COLO668 (cell line): ENCODE data around the gene C1orf116.
"Not testable (repeated sequence)": the region's sequence is repeated elsewhere in the genome, so short reads cannot be mapped to it uniquely, and the experiment has no call there.

Experiments used
- DNase-seq: peaks from one replicate; lab custom pipeline; 2025; ENCODE audit not compliant: unreplicated experiment; lab: John Stamatoyannopoulos, UW

C1orf116 gene

GRCh38 chr1:207059881-207060280, 27.3 kb upstream of the C1orf116 start:
- DNase-seq = no peak

GRCh38 chr1:207058878-207059867, 26.6 kb upstream of the C1orf116 start:
- DNase-seq = peak; percentile 58

GRCh38 chr1:207058252-207058651, 25.7 kb upstream of the C1orf116 start:
- DNase-seq = peak; percentile 17

GRCh38 chr1:207056673-207057072, 24.1 kb upstream of the C1orf116 start:
- no peak for DNase-seq

GRCh38 chr1:207055386-207056001, 22.9 kb upstream of the C1orf116 start:
- DNase-seq = no peak

- no peak for DNase-seq
Measured at GRCh38 chr1:207054491-207054890, 21.9 kb upstream of the C1orf116 start.

GRCh38 chr1:207052911-207053769, 20.6 kb upstream of the C1orf116 start, which contains the start of gene PFKFB2:
Gene PFKFB2, plus strand, starts transcription at chr1:207053275. Its CDS starts 1,443 bp downstream, at chr1:207054718.
- DNase-seq = peak; percentile 100

- DNase-seq = peak; percentile 69
Measured at GRCh38 chr1:207051191-207051943, 18.8 kb upstream of the C1orf116 start, which contains the start of gene YOD1. Gene YOD1, minus strand, starts transcription at chr1:207051208. Its CDS starts 178 bp downstream, at chr1:207051030.

GRCh38 chr1:207050480-207051190, 18.1 kb upstream of the C1orf116 start:
- DNase-seq = peak; percentile 97

GRCh38 chr1:207049974-207050391, 17.4 kb upstream of the C1orf116 start:
- peak; percentile 48 for DNase-seq

- no peak for DNase-seq
Measured at GRCh38 chr1:207049514-207049913, 17.0 kb upstream of the C1orf116 start.

GRCh38 chr1:207049054-207049453, 16.5 kb upstream of the C1orf116 start:
- DNase-seq = no peak

- DNase-seq = no peak
Measured at GRCh38 chr1:207048041-207048440, 15.5 kb upstream of the C1orf116 start.

- DNase-seq = no peak
Measured at GRCh38 chr1:207047505-207047904, 14.9 kb upstream of the C1orf116 start.

- DNase-seq = no peak
Measured at GRCh38 chr1:207045453-207045852, 12.9 kb upstream of the C1orf116 start.

GRCh38 chr1:207041397-207041796, 8.8 kb upstream of the C1orf116 start:
- not testable (repeated sequence) for DNase-seq

- no peak for DNase-seq
Measured at GRCh38 chr1:207040181-207040533, 7.6 kb upstream of the C1orf116 start.

GRCh38 chr1:207039380-207040180, 7.0 kb upstream of the C1orf116 start:
- no peak for DNase-seq

- no peak for DNase-seq
Measured at GRCh38 chr1:207036865-207037264, 4.3 kb upstream of the C1orf116 start.
